Inferior parietal cortex (tissue), 1 donor: ENCODE measurements around the gene MYORG.

ENCODE experiments used
- DNase-seq: peaks from one replicate; pipeline ENCODE4 v3.0.0-alpha.2; 2016; ENCODE audit errors: extremely low spot score

Gene MYORG

GRCh38 chr9:34333836-34334235 is 42.9 kb downstream of the MYORG start:
- DNase-seq: no peak

DNA sequence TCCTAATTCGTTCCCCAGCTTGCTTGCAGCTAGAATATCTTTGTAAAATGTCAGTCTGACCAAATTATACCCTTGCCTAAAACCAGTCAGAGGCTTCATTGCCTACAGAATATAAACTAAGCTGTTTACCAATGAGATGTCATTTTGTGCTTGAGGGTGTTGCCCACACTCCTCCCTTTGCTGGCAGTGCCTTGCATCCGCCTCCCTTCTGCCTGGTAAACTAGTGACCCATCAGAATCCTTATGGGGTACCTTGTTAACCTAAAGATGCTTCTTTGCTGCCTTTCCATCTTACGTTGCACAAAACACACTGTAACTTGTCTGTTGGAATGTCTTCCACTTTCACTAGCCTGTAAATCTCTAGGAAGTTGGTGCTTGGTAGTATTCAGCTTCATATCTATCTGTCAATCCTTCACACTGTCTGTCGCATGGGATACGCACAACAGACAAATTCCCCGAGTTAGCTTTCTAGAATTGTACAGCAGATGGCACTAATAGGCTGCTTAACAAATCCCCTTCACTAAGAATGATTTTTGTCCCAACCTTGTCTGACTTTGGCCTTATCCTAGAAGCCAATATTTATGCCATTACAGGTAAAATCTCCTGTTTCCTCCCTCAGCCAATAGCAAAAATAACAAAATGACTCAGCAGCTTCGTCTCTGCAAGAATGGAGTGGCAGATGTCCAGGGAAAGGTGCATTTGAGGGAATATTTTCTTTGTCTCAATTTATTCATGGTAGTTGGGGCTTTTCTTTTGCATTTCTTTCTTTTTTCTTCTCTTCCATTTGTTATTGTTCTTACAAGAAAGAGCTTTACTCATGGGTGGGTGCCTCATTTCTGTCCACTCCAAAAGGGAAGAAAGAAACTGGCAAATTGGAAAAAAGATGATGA is 44.4 kb downstream of the MYORG start:
- DNase-seq: peak; percentile 89

DNA sequence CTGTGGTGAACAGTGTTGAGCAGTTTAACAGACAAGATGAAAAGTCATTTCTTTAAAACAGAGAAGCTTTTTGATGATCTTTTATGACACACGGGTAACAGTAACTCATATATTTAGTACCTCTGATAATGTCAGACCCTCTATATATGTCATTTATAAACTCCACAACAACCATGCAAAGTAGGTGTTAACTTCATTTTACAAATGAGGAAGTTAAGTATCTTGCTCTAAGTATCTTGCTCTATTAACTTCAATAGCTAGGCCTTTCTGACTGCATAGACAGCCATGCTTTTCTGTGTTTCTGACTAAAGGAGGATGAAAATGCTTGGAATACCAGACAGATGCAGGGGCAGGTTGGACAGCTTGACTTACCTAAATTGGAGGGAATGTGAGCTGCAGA is 45.5 kb downstream of the MYORG start:
- DNase-seq: no peak

DNA sequence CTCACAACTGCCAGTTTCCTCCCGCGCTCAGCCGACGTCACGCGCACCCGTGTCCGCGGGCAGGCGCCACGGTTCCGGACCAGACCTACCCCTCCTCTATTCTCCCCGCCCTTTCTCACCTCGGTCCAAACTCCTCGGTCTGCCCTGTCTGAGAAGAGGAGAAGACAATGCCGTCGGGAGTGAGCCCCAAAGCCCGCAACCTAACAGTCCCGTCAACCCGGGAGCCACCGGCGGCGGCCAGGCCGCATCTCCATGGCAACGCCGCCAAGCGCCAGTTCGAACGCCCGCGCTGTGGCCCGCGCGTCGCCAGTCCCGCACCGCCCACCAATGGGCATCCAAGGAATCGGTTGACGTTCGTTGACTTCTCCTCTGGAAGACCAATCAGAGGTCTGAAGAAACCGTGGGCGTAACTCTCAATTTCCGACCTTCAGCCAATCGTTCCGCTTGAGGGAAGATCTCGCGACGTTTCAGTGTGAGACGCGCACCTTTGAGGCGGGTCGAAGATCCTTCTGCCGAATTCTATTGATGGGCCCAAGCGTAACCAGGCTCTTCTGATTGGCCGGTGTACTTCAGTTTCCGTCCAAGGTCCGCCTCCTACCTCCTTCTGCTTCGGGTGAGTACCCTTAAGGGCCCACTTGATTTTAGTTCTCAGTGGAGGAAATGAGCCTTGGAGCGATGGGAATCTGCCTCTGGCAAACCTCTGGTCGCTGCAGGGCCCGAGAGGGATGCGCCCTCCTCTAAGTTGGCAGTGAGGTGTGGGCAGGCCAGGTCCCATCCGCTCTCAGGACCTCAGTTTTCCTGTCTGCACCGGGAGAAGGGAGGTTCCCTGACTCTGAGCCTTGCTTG is 47.5 kb downstream of the MYORG start, which contains the start of the genes KIF24 and NUDT2:
KIF24 (minus strand) TSS at position 282 of the 846 bp plus-strand sequence. CDS start 17,922 bp downstream, outside the sequence.
NUDT2 (plus strand) TSS at position 583 of the 846 bp plus-strand sequence. CDS start 9,471 bp downstream, outside the sequence.
- DNase-seq: peak; percentile 100

DNA sequence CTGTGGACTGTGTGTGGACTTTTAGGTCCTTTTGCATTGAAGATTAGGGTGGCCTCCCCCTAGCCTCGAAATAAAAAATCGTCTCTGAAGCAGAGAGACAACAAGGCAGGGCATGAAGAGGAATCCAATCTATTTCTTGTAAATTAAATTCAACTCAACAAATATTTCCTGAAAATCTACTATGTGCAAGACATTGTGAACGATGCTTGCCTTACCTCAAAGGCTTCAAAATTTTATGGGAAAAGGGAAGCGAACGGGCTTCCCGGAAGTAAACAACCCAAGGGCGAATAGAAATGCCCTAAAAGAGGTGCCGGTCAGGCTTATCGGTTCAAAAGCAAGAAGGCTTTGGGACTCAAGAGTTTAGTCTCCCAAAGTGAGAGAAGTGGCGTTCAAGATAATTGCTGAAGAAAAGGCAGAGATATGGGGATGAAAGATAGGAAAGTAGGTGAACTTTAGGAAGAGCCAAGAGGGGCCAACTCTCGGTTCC is 48.2 kb downstream of the MYORG start:
- peak; percentile 52 for DNase-seq

DNA sequence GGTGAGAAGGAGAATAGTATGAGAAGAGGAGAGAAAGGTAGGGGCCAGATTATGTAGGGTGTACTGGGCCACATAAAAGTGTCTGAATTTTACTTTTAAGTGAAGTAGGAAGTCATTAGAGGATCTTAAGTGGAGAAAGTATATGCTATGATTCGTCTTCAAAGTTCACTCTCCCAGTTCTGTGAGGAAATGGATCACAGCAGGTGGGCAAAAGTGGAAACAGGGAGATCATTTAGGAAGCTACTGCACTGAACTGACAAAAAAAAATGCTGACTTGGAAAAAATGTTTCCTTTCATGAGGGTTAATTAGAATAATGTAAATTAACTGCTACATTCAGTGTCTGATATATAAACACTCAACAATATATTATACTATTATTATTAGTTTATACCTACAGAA is 50.0 kb downstream of the MYORG start:
- no peak for DNase-seq

GRCh38 chr9:34322899-34323591 is 53.7 kb downstream of the MYORG start:
- DNase-seq: no peak

GRCh38 chr9:34321451-34321850 is 55.2 kb downstream of the MYORG start:
- DNase-seq: no peak

GRCh38 chr9:34318163-34318790 is 58.4 kb downstream of the MYORG start:
- no peak for DNase-seq

- no peak for DNase-seq
Observed at GRCh38 chr9:34317436-34317835, 59.3 kb downstream of the MYORG start.
